ENCODE measurements around the gene JARID2. TPM values are rescaled to one million over a fixed set of nuclear protein-coding genes. Genes with fewer than 3 reads are reported as not detected.
"Not testable (repeated sequence)": the region's sequence is repeated elsewhere in the genome, so short reads cannot be mapped to it uniquely, and the experiment has no call there.

JARID2 gene
- total RNA-seq, 2 donors from 2014 or later = 7.9 to 8.6 TPM

DNA sequence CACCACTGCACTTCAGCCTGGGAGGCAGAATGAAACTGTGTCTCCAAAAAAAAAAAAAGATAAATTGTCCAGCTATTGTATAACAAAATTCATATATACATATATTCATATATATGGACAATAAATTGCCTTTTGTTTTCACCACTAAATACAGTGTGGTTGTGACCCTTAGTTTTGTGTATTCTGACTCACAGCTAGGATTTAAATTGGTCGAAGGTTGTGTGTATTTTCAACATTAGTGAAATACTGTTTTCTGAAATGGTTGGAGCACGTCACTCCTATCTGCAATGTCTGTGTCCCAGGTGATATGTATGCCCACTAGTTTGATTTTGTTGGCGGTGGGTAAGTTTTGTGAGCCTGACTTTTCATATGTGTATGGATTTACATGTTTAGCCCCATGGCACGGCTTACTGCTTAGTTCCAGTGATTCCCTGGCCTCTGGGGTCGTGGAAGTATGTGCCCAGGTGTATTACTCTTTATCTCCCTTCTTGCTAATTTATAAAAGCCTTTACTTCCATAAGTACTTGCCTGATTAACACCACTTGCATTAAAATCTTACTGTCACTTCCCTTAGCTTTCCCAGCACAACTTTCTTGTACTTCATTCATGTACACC is 33.3 kb downstream of the JARID2 start:
- intact Hi-C loops (cut with DNase I) = no loop called here
- ATAC-seq = no peak
- DNase-seq = no peak

DNA sequence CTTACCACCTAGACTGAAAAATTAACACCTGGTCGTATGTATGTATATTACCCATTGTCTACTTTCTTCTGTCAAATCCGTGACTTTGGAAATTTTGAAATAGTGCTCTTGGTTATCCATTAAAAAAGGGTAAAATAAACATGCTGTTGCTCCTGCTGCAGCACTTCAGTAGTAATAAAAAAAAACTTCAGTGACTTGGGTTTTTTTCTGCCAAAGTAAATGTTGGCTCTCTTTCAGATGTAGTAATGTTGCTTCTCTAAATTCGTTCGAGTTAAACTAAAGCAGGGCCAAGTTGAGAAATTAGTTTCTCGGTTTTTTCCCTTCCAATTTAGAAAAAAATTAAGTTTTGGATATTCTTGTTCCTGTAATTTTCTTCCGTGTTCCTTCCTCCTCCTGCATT is 34.2 kb downstream of the JARID2 start:
- ATAC-seq (peak; percentile 30 to 42), DNase-seq (no peak)
- intact Hi-C loops (cut with DNase I) = no loop called here

DNA sequence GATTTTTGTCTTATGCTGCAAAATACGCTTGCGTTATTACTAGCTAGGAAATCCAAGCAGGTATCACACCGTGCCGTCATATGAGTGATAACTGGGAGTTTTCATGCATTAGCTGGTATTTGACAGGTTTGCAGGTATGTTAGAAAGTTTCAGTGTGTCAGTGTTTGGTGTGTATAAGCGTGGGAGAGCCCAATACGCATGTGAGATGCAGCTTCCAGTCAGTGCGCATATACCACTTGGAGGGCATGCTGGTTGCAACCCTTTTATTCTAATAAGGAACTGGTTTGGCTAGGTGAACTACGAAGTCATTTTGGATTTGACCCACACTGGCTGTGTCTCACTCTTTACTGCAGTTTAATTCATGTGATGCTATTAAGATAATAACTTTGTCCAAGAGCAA is 35.1 kb downstream of the JARID2 start:
- intact Hi-C loops (cut with DNase I) = no loop called here
- ATAC-seq (no peak), DNase-seq (no peak)

DNA sequence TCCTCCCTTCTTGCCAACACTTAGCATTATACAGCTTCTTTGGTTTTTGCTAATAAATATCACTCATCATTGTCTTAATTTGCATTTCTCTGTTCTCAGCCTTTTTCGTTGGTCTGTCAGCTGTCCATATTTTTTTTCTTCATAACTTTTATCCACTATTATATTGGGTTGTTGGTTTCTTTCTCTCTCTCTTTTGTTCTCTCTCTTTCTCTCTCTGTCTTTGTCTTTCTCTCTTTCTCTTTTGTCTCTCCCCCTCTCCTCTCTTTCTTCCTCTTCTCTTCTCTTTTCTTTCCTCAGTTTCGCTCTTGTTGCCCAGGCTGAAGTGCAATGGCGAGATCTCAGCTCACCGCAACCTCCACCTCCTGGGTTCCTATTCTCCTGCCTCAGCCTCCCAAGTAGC is 36.5 kb downstream of the JARID2 start:
- intact Hi-C loops (cut with DNase I) = no loop called here
- DNase-seq = no peak
- ATAC-seq = no peak

DNA sequence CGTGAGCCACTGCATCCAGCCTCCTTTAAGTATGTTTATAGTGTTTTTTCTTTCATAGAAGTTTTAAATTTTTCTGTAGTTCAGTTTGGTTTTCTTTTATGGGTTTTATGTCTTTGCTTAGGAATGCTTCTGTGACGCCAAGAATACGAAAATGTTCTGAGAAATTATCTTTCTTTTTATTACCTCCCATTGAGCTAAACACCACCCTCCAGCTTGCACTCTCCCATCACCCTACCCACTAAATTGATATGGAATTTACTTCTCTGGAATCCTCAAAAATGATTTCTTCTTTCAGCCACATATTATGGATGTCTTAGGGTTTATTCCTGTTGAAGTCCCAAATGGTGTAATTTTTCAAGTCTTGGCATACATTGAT is 38.1 kb downstream of the JARID2 start:
- intact Hi-C loops (cut with DNase I) = no loop called here
- DNase-seq (no peak), ATAC-seq (no peak)

DNA sequence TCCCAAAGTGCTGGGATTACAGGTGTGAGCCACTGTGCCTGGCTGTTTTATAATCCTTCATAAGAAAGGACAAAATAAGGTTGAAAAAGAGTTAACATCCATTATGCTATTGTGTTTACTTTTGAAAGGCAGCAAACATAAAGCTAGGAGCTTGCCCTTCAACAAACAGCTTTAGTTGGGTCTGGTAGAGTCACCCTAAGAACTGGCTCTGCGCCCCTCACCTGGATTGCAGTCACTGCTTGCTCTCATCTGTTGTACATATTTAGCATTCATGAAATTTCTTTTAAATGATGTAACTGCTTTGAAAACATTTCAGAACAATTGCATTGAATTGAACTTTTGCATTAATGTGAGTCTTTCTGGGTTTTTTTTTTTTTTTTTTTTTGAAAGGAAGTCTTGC is 38.9 kb downstream of the JARID2 start:
- no peak for ATAC-seq
- intact Hi-C loops (cut with DNase I) = no loop called here

DNA sequence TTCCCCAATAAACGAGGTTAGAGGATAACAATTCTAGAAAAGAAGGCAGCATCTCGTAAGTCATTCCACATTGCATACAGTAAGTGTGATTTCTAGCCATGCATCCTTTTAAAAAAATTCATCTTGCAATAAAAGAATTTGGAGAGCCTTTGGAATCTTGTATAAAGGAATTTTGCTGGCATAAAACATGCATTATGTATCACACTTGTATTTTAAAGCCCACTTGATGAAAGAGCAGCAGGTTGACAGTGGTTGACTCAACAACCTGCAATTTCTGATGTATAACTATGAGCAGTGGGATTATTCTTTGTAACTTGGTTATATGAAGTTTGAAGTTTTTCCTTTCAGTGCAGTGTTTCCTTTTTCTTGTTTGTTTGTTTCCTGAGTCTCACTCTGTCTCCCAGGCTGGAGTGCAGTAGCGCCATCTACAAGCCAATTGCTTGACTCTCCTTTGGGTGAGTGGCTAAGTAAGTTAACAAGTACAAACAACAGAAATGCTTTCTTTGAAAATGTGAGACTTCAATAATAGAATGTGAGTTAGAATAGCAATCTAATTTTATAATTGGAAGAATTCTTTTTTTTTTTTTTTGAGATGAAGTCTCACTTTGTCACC is 39.9 kb downstream of the JARID2 start:
- intact Hi-C loops (cut with DNase I) = no loop called here
- DNase-seq = no peak
- no peak for ATAC-seq

More for the DNA sequence above, 38.9 kb downstream of the JARID2 start:
- no peak for DNase-seq

DNA sequence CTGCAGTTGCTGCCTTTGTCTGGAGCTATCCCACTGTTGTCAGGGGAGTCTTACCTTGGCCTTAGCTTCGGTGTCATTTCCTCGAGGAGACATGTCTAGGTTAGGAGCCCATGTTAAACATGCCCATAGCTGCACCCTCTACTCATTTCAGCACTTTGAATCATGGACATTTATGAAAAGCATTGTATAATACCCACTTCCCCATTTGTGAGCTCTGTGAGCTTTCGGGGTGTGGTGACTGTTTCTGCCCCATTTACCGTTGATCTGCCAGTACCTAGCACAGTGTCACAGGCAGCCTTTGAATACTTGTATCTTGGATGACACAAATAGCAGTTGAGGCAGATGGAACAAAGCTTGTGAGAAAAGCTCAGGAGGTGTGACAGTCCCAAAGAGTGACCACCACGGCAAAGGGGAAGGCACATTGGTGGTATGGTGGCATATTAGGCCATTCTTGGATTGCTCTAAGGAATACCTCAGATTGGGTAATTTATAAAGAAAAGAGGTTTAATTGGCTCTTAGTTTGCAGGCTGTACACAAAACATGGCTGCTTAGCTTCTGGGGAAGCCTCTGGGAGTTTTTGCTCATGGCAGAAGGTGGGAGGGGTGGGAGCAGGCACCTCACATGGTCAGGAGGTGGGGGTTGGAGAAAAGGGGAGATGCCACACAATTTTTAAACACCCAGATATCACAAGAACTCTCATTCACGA is 42.0 kb downstream of the JARID2 start:
- intact Hi-C loops (cut with DNase I) = no loop called here
- DNase-seq = no peak
- ATAC-seq = peak in 1 of 2 donors; percentile 23

DNA sequence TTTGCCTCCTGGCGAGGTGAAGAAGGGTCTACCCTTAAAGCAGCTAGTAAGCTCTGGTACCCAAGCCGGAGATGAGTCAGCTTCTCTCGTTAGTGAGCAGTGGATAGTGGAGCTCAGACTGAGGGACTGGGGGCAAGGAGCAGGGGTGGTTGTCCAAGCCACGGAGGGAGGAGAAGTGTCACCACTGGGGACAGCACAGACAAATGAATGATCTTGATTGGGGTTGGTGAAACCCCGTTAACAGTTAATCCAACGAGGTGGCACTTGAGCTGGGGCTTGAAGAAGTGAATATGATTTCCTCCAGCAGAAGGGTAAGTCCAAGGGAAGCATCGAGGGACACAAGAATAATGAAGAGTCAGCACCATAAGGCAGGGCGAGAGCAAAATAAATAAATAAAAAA is 43.0 kb downstream of the JARID2 start:
- intact Hi-C loops (cut with DNase I) = no loop called here
- ATAC-seq (peak in 1 of 2 donors; percentile 10), DNase-seq (no peak)

DNA sequence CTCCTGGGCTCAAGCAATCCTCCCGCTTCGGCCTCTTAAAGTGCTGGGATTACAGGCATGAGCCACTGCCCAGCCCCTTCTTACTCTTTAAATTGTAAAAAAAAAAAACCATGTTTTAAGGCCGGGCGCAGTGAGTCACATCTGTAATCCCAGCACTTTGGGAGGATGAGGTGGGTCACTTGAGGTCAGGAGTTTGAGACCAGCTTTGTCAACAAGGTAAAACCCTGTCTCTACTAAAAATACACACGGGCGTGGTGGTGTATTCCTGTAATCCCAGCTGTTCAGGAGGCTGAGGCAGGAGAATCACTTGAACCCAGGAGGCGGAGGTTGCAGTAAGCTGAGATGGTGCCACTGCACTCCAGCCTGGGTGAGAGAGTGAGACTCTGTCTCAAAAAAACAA is 43.6 kb downstream of the JARID2 start:
- ATAC-seq; DNase-seq; intact Hi-C loops (cut with DNase I): not testable (repeated sequence)

DNA sequence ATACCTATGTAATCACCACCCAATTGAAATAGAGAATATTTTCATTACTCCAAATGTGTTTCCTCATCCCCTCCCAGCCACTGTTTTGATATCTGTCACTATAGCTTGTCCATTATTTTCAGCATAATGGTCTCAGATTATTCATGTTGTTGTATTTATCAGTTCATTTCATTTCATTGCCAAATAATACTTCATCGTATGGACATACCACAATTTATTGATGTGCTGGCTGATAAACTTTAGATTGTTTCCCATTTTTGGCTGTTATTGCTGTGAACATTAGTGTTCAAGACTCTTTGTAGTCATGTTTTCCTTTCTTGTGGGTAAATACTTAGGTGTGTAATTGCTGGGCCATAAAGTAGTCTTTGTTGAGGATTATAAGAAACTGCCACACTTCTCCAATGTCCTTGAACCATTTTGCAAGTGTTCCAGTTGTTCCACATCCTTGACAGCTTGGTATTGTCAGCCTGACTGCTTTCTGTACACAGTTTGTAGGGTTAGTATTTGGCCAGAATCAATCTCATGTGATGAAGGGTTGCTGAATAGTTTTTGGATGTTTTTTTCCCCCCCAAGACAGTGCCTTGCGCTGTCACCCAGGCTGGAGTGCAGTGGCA is 44.3 kb downstream of the JARID2 start:
- intact Hi-C loops (cut with DNase I) = no loop called here
- DNase-seq (no peak), ATAC-seq (no peak)

DNA sequence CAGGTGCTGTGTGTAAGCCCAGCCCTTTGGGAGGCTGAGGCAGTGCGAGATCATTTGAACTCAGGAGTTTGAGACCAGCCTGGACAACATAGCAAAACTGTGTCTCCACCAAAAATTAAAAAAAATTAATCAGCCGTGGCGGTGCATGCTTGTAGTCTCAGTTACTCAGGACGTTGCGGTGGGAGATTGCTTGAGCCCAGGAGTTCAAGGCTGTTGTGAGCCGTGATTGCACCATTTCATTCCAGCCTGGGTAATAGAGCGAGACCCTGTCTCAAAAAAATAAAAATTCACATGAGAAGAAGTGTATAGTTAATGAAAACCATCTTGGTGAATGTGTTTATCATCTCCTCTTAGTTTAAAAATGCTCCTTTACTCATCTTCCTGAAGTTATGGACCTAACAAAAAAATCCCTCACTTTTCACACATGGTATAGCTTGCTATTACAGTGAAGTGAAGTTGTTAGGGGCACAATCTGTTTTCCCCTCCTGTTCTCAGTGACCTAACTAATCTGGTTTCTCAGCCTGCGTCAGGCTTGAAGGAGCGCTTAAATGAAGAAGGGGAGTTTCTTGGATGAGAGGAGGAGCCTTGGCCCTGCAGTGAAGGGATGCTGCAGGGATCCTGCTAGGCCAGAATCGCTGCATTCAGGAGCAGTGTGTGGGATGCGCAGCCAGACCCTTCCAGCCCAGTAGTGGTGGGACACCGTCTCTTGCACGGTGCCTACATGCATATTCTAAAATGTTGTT is 45.3 kb downstream of the JARID2 start:
- intact Hi-C loops (cut with DNase I) = no loop called here
- DNase-seq = no peak
- no peak for ATAC-seq

DNA sequence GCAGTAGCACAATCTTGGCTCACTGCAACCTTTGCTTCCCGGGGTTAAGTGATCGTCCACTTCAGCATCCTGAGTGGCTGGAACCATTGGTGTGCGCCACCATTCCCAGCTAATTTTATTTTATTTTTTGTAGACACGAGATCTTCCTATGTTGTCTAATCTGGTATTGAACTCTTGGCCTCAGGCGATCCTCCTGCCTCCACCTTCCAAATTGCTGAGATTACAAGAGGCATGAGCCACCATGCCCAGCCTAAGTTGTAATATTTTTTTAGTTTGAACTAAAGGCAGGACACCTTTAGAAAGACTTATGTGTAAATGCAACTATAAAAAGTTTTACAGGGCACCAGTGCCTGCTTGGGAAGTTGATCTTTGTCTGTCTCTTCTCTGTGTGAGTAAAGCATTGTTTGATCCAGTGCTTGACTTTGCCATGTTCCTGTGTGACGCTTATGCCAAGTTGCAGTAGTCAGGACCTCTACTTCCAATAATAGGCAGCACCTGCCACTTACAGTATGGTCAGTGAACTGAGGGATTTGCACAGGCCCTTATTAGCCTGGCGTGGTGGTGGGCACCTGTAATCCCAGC is 46.9 kb downstream of the JARID2 start:
- intact Hi-C loops (cut with DNase I) = no loop called here
- ATAC-seq (no peak), DNase-seq (no peak)

DNA sequence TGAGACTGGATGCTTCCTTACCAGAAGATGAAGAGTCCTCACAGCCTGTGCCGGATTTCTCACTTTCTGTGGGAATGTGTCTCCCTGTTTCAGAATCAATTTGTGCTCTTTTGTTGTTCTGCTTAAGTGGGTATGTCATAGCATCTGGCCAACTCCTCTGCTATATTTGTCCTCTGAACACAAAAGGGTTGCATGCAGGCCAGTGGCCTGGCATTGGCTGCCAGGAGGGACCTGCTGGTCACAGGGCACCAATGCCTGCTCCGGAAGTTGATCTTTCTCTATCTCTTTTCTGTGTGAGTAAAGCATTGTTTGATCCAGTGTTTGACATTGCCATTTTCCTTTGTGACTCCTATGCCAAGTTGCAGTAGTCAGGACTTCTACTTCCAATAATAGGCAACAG is 47.8 kb downstream of the JARID2 start:
- intact Hi-C loops (cut with DNase I) = no loop called here
- DNase-seq = no peak
- ATAC-seq = peak; percentile 61 to 62

DNA sequence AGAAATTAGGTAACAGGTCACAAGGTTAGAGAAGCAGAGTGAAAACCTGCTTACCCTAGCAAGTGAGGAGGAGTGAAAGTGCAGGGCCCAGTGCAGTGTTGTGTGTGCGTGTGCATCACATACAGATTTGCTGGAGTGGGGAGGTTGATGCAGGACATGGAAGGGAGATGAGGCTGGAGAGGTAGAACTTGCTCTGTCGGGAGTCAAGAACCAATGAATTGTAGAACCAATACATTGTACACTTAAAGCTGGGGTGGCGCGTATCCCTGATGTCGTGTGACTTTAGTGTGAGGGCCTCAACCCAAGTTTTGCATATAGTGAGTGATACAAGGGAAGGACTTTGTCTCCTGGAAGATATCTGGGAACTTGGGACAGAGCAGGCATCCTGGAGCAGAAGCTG is 48.6 kb downstream of the JARID2 start:
- ATAC-seq (no peak), DNase-seq (no peak)
- intact Hi-C loops (cut with DNase I) = no loop called here

DNA sequence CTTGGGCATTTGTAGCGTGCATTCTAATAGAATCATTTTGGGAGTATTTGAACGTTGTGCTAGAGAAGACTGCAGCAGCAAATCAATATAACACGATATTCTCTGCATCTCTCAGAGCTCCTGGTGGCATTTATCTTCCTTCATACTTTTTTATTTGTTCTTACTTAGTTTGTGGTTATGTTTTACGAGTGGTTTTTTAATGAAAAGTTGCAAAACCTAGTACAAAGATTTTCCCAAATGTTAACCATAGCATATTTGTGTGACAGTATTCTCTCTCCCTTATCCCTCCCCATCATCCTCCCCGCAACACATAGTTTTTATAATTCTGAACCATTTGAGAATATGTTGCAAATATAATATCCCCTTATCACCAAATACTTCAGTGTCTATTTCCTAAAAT is 50.4 kb downstream of the JARID2 start:
- DNase-seq (no peak), ATAC-seq (no peak)
- intact Hi-C loops (cut with DNase I) = no loop called here

DNA sequence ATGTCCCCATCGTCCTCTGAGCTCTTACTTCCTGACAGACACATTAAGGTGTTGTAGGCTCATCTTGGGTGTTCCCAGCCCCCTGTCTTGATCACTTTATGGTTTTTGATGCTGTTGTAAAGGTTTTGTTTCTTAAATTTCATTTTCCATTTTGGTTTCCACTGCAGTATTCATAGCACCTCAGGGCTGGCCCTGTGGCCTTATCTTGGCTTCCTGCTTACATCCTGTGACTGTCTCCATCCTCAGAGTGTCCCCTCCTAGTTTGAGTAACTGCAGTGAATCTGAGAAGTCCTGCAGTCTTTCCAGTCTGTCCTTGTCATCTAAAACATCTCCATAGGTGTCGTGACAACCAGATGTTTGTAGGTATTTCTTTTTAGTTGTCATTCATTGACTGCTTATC is 50.9 kb downstream of the JARID2 start:
- ATAC-seq = no peak
- intact Hi-C loops (cut with DNase I) = no loop called here
- no peak for DNase-seq

DNA sequence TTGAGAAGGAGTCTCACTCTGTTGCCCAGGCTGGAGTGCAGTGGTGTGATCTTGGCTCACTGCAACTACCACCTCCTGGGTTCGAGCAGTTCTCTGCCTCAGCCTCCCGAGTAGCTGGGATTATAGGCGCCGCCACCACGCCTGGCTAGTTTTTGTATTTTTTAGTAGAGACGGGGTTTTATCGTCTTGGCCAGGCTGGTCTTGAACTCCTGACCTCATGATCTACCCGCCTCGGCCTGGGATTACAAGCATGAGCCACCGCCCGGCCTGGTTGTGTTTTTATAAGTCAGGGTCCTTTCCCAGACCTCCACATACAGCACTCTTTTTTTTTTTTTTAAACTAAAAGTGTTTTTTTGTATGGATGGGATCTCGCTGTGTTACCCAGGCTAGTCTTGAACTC is 51.3 kb downstream of the JARID2 start:
- DNase-seq; intact Hi-C loops (cut with DNase I); ATAC-seq: not testable (repeated sequence)

DNA sequence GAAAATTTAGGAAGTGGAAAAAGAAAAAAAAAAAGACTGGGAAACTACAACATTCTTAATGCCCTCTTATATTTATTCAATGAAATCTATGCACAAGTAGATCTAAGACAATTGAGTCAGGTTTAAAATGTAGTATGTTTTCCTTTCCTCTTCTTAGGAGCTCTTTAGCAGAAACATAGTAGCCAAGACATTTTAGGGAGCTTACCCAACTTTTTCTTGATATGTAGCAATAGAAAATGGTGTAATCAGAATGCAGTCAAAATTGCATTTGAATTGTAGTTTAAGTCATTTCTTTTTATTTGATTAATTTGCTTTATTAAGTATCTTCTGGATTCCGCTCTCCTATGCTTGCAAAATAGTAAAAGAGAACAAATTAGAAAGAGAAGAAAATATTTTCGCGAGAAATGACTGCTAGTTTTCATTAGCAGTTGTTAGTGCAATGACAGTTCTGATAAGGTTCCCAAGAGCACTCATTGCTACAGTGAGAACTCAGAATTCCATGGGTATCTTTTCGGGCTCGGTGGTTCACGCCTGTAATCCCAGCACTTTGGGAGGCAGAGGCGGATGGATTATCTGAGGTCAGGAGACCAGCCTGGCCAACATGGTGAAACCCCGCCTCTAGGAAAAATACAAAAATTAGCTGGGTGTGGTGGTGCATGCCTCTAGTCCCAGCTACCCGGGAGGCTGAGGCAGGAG is 52.2 kb downstream of the JARID2 start:
- DNase-seq (no peak), ATAC-seq (peak; percentile 28 to 57)
- intact Hi-C loops (cut with DNase I) = no loop called here

All from left cardiac atrium (tissue), 4 donors.